ENCODE data around the gene METTL1. TPM values are rescaled to one million over a fixed set of nuclear protein-coding genes. Genes with fewer than 3 reads are reported as not detected.

Gene METTL1
- total RNA-seq, 1 experiment from 2014 or later: 15.6 TPM

DNA sequence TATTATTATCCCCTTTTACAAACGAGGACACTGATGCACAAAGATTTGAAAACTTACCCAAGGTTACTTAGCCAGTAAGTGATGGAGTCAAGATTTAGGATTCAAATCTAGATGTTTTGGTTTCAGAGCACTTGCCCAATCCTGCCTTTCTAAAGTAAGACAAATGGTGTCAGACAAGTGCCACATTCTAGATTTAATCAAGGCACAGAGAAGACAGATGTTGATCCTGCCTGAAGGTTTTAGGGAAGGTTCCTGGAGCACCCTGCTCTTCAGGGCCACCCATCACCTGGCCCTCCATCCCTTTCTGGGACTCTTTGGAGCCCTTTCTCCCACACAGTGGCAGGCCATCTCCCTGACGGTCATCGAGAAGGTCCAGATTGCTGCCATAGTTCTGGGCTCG lies 14.1 kb downstream of the METTL1 start:
- in situ Hi-C loops (cut with HindIII; ENCODE audit: low sequenced_read_pairs): no loop called here
- DNase-seq (ENCODE audit: low spot score): no peak

DNA sequence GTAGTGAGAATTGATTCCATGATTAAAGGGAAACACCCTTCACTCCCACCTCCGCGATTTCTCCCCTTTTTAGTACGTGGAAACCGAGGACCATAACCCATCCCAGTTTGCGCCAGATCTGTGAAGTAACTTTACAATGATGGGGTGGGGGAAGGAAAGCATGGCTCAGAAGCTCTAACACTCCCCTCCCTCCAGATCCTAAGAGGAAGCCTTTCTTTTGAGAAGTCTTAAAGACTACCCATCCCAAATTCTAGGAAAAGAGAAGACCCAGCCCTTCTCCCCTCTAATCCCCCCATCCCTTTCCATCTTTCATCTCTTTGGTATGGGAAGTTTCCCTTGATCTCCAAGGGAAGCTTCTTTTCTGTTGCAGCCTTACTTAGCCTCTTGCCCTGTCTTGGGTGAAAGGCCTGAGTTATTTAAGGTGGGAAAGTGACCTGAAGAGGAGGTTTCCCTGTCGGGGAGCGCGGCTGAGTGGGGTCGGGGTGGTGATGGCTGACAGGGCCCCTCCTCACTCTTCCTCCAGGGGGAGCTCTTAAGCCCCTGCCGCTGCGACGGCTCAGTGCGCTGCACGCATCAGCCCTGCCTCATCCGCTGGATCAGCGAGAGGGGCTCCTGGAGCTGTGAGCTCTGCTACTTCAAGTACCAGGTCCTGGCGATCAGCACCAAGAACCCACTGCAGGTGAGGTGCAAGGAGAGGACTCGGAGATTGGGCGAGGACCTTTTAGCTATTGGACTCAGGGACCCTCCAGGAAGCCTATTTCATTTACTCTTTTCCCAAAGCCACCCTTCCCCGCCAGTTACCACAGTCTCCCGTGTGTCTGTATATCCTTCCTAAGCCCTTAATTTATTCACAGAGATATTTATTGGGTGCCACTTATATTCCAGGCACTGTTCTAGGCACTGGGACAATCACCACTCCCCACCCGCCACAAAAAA lies 15.2 kb downstream of the METTL1 start:
- DNase-seq (ENCODE audit: low spot score): peak; percentile 15
- in situ Hi-C loops (cut with HindIII; ENCODE audit: low sequenced_read_pairs): no loop called here

DNA sequence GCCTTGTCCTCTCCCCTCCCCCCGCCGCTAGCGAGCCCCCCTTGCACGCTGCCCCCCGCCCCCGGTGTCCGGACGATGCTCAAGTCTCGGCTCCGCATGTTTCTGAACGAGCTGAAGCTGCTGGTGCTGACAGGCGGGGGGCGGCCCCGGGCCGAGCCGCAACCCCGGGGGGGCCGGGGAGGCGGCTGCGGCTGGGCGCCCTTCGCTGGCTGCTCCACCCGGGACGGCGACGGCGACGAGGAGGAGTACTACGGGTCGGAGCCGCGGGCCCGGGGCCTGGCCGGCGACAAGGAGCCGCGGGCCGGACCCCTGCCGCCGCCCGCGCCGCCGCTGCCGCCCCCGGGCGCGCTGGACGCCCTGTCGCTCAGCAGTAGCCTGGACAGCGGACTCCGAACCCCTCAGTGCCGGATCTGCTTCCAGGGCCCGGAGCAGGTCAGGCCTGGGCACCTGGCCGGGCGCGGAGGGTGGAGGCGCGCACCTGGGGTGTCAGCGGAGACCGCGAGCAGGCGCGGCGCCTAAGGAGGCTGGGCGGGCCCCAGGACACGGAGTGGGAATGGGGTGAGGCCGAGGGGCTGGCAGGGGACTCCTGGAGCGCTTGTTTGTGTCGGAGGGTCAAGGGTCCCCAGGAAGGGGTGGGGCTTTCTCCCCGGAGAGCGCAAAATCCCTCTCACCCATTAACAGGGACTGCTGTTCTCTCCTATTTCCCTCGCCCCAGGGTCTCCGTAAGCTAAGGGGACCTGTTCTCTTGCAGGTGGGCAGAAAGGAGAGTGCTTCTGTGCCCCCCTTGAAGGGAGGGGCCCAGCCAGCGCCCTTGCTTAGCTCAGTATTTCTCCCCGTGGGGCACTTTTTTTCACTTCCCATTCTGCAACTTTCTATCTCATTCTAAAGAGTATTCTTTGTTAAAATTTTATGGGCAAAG lies 16.2 kb downstream of the METTL1 start:
- in situ Hi-C loops (cut with HindIII; ENCODE audit: low sequenced_read_pairs): no loop called here
- DNase-seq (ENCODE audit: low spot score): peak; percentile 28

DNA sequence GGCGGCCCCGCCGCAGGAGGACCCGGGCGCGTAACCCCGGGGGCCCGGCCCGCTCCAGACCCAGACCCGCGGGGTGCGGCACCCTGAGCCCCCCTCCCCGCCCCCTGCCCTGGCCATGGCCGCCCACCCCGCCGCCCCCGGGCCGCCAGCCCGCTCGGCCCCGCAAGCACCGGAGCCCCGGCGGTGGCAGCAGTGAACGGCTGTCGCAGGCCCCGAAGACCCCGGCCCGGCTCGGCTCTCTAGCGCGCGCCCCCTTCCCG lies 16.8 kb downstream of the METTL1 start:
- DNase-seq (ENCODE audit: low spot score): no peak
- in situ Hi-C loops (cut with HindIII; ENCODE audit: low sequenced_read_pairs): no loop called here

DNA sequence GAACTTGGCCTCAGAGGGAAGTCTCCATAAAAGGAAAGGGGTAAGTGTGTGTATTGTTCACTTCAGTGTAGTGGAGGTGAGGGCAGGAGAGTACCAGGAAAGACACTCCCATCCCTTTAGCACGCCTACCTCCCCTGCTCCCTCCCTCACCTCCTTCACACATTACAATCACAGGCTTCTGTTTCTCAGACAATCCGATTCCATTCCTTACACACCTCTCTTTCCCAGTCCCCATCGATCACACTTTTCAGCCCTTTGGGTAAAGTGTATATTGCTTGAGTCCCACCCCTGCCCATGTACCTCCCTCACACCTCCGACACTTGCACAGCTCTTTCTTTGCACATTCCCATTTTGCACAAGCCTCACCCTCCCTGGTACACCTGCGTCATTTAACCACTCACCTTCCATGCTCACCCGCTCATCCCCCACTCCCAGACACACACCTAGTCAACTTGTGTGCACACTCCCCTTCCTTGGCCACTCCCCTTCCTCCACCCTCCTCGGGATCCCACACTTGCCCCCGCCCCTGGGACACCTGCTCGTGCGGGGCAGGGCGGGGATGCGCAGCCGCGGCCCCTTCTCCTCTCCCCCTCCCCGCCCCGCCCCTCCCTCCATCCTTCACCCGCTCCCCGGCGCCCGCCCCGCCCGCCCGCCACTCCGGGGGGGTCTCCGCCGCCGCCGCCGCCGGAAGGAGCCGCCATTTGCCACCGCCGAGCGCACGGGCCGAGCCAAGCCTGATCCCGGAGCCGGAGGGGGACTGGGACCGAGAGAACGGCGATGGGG lies 17.3 kb downstream of the METTL1 start, which contains the start of gene MARCHF9:
TSS of gene MARCHF9 (plus strand) at position 693 of the 783 bp plus-strand sequence. CDS start 426 bp downstream, outside the sequence.
- in situ Hi-C loops (cut with HindIII; ENCODE audit: low sequenced_read_pairs): no loop called here
- peak; percentile 85 for DNase-seq (ENCODE audit: low spot score)

DNA sequence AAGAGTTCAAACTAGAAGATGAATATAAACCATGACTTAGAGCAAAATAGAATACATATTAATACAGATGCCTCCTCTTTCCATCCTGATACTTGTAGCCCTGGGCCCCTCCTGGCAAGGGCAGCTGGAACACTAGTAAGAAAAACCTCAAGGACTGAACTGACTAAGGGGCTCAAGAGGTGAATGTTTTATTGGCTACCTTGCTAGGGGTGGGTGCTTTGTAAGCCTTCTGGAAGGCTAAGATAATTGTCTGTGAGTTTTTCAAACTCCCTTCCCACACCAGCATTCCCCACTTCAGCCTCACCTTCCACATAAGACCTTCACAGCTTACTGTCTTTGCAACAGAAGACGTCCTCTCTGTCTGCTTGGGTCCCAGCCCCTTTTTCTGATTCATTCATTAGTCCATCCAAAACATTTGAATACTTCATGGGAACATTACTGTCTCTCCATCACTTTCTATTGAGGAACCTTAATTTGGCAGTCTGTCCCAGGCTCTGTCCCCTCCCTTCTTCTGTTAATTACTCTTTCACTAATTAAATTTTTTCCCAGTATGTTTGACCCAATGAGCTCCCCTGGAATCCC lies 18.1 kb downstream of the METTL1 start:
- peak; percentile 2 for DNase-seq (ENCODE audit: low spot score)
- in situ Hi-C loops (cut with HindIII; ENCODE audit: low sequenced_read_pairs): no loop called here

DNA sequence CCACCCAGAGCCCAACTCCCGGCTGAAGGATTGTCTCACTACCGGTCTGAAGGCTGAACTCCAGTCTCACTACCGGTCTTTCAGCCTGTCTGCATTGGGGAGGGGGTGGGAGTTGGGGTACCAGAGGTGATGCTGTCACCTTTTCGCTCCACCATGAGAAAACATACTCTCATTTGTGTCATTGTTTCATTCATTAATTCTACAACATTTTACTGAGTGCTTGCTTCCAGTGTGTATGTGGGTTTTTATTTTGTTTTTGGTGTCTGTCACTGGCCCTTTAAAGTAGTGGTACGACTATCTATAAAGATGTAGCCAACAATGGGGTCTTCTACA lies 19.3 kb downstream of the METTL1 start:
- in situ Hi-C loops (cut with HindIII; ENCODE audit: low sequenced_read_pairs): no loop called here
- DNase-seq (ENCODE audit: low spot score): no peak

DNA sequence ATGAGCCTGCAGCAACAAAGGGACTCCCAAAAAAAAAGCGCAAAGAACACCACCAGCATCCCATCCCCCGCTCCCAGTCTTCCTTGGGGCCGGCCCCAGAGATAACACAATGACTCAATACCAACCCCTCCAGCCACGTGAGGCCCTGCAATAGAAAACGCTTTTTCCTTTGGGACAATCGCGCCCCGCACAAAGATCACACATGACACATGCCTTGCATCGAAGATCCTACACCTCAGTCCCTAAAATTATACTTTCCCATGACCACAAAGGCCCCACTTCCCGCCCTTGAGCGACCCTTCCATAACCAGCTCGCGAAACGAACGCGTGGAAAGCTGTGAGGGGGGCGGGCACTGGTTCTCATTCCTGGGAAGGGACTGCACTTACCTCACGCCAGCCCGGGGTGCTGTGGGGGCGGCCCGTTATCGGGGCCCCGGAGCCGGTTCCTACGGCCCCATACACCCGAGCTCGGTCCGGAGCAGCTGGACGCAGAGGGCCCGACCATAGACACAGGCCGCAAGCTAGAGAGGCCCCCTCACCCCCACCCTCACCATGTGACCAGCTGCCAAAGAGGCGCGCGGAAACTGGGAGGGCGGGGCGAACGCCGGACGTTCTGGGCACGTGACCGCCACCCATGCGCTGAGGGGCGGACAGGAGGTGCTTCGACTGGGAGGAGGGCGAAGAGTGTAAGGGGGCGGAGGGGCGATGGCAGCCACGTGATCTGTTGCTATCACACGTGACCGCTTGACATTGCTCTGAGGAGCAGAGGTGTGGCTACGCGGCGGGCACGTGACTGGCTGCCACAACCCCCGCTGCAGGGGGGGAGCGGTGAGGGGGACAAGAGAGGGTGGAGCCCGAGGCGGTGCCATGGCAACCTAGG lies 19.9 kb downstream of the METTL1 start, which contains the start of gene CDK4:
TSS of gene CDK4 (minus strand) at position 523 of the 880 bp plus-strand sequence. CDS start 593 bp downstream, outside the sequence.
- in situ Hi-C loops (cut with HindIII; ENCODE audit: low sequenced_read_pairs): no loop called here
- peak; percentile 100 for DNase-seq (ENCODE audit: low spot score)

DNA sequence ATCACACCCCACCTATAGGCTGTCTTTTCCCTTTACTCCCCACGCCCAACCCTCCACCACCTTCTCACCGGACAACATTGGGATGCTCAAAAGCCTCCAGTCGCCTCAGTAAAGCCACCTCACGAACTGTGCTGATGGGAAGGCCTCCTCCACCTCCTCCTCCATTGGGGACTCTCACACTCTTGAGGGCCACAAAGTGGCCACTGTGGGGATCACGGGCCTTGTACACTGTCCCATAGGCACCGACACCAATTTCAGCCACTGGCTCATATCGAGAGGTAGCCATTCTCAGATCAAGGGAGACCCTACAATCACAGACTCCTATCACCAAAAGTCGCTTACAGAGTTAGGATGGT lies 20.5 kb downstream of the METTL1 start:
- in situ Hi-C loops (cut with HindIII; ENCODE audit: low sequenced_read_pairs): no loop called here
- no peak for DNase-seq (ENCODE audit: low spot score)

DNA sequence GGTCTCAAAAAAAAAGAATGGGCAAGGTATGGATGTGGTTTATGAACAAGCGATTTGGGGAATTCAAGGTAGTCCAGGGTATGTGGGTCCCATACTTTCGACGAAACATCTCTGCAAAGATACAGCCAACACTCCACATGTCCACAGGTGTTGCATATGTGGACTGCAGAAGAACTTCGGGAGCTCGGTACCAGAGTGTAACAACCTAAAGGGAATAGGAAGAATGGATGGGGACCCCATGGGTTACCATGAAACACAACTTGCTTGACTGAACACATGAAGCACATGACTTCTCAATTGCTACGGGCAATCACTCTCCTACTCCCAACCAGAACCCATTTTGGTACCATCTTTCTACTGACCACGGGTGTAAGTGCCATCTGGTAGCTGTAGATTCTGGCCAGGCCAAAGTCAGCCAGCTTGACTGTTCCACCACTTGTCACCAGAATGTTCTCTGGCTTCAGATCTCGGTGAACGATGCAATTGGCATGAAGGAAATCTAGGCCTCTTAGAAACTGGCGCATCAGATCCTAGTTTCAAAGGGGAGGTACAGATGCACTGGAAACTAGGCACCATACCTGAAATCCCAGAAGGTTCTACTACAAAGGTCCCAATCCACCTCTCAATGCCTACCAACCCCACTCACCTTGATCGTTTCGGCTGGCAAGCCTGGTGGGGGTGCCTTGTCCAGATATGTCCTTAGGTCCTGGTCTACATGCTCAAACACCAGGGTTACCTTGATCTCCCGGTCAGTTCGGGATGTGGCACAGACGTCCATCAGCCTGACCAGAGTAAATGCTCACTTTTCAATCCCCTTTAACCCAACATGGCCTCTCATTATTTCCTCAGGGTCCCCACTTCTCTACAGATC lies 21.1 kb downstream of the METTL1 start:
- in situ Hi-C loops (cut with HindIII; ENCODE audit: low sequenced_read_pairs): no loop called here
- DNase-seq (ENCODE audit: low spot score): peak; percentile 5

DNA sequence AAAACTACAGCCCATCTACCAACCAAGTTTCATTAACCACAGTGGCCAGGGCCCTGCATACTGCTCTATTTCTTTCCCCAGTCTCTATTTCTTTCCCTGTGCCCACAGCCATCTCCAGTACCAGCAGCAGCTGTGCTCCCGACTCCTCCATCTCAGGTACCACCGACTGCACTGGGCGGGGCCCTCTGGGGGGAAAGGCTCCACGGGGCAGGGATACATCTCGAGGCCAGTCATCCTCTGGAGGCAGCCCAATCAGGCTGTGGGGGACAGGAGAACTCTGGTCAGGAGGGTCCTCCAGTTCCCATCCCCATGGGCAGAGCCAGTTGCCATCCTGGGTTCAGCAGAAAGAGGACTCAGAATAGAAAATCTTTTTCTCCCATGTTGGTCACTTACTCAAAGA lies 22.8 kb downstream of the METTL1 start:
- no peak for DNase-seq (ENCODE audit: low spot score)
- in situ Hi-C loops (cut with HindIII; ENCODE audit: low sequenced_read_pairs): no loop called here

DNA sequence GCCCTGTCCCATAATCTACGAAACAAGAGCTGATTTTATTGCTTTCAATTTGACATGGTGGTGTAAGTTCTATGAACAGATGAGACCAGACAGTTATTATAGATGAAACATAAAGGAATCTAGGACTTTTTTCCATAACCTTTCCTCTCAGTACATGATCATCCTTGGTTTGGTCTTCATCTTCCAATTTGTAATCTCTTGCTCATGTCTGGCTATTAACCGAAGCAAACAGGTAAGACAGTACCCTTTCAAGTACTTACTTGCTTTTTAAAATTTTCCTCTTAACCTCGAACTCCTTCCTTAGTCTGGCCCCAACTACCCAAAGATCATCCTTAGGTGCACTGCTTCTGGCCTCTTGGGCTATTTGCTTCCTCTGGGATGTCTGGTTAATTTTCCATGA lies 25.9 kb downstream of the METTL1 start:
- peak; percentile 3 for DNase-seq (ENCODE audit: low spot score)
- in situ Hi-C loops (cut with HindIII; ENCODE audit: low sequenced_read_pairs): no loop called here

DNA sequence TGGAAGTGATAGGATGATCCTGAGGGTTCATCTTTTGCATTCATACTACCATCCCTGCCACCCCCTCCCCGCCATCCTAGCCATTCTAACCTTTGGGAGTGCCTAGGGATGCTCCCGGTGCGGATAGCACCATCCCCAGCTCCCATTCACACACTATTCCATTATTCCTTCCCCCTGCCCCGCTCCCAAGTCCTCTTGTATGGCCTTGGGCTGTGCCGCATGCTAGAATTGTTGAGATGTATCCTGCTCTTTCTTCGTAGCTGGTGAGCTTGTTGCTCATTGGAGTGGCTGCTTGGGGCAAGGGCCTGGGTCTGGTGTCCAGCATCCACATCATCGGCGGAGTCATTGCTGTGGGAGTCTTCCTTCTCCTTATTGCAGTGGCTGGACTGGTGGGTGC lies 26.4 kb downstream of the METTL1 start:
- DNase-seq (ENCODE audit: low spot score): peak; percentile 34
- in situ Hi-C loops (cut with HindIII; ENCODE audit: low sequenced_read_pairs): no loop called here

DNA sequence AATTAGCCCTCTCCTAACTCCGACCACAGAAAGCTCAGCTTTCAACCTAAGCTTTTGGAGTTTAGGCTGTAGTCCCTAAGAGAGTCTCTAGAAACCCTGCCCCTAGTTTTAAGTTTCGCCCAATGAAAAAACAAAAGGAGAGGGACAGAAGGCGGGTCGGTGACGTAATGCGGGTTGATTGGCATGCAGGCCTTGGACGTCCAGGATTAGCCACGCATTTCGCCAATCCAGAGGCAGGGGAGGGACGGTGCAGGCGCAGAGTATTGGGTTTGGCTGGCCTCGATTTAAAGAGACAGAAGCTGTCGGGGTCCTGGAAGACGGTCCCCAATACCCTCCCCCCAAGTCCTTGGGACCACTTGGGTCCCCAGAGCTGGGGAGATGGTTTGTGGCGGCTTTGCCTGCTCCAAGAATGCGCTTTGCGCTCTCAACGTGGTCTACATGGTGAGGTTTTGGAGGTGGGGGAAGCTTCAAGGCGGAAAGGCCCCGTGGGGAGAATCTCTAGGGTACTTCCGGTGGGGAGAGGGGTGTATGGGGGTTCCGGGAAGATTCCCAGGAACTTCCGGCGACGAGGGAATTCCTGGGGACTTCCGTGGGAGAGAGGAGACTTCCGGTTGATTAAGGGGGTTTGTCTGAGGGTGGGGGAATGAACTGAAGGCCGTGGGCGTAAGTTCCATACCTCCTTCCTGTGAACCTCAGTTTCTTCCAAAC lies 27.0 kb downstream of the METTL1 start, which contains the start of gene TSPAN31:
TSS of gene TSPAN31 (plus strand) at position 263 of the 708 bp plus-strand sequence. CDS start at position 379, 116 bp downstream.
- in situ Hi-C loops (cut with HindIII; ENCODE audit: low sequenced_read_pairs): no loop called here
- peak; percentile 100 for DNase-seq (ENCODE audit: low spot score)

DNA sequence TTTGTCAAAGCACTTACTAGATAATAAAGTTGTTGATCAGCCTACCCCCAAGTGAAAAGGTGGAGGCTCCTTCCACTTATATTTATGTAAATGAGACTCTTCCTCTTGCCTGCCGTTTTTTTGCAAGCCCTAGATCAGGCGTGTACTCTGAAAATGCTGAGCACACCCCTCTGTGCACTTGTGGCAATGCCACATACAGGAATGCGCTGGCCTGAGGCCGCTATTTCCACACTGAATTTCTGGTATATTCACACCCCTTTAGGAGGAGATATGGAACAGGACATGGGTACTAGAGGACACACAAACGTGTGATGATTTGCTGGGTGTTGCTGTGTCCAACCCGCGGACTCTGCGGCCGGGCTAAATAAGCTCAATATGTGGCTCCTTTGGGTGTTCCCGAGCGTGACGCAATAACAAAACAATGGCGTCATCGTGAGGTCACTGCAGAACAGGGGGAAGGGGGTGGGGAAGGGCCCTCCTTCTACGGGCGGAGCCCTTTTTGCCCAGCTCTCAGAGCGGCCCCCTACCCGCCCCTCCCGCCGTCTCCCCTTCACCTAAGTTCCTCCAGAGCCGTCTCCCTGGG lies 27.6 kb downstream of the METTL1 start:
- no peak for DNase-seq (ENCODE audit: low spot score)
- in situ Hi-C loops (cut with HindIII; ENCODE audit: low sequenced_read_pairs): no loop called here

DNA sequence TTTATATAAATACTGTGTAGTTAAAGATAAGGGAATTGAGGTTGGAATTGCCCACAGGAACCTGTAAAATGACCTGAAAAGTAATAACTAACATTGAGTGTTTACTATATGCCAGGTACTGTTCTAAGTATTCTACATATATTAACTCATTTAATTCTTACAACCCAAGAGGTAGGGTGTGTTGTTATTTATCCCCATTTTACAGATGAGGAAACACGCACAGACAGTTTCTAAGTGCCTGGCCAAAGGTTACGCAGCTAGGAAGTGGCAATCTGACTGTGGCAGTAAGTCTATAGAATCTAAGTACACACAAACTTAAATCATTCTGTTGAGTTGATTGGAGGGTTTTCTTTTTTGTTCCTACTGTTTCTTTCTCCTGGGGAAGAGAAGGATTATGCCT lies 28.1 kb downstream of the METTL1 start:
- DNase-seq (ENCODE audit: low spot score): no peak

More for the DNA sequence above, 28.1 kb downstream of the METTL1 start:
- in situ Hi-C loops (cut with HindIII; ENCODE audit: low sequenced_read_pairs): no loop called here

Data from G401 (cell line).